Loucy (cell line): ENCODE results near the gene ANKRD23.

Experiments
- H2AFZ ChIP-seq: fragments of 200-600 bp; sonication (generic); 2 replicates; pipeline ENCODE4 v1.6.0; 2016; ENCODE audit warnings: antibody characterized with exemption, mild to moderate bottlenecking, low read length, moderate library complexity
- H3F3A ChIP-seq: fragments of 200-600 bp; 2 replicates; pipeline ENCODE4 v1.6.0; 2016; ENCODE audit warnings: antibody characterized with exemption, low read depth, mild to moderate bottlenecking
- H3K27me3 ChIP-seq: fragments of 200-600 bp; sonication (generic); 2 replicates; pipeline ENCODE4 v1.6.1; 2014; ENCODE audit warnings: low read length, mild to moderate bottlenecking; ENCODE audit not compliant: insufficient read depth, poor library complexity, severe bottlenecking
- H3K36me3 ChIP-seq: fragments of 200-600 bp; sonication (generic); 2 replicates; pipeline ENCODE4 v1.6.1; 2016; ENCODE audit warnings: low read length; ENCODE audit not compliant: insufficient read depth
- H3K4me1 ChIP-seq: fragments of 200-600 bp; sonication (generic); 2 replicates; pipeline ENCODE4 v1.5.1; 2014; ENCODE audit warnings: low read length, mild to moderate bottlenecking; ENCODE audit not compliant: insufficient read depth, poor library complexity, severe bottlenecking
- H3K4me2 ChIP-seq: fragments of 200-600 bp; sonication (generic); 2 replicates; pipeline ENCODE4 v1.6.0; 2014; ENCODE audit warnings: antibody characterized with exemption, low read length, low read depth, mild to moderate bottlenecking; ENCODE audit not compliant: poor library complexity, severe bottlenecking
- H3K4me3 ChIP-seq: fragments of 200-600 bp; sonication (generic); 2 replicates; pipeline ENCODE4 v1.5.1; 2014; ENCODE audit warnings: low read length, mild to moderate bottlenecking, mixed read lengths; ENCODE audit not compliant: poor library complexity, severe bottlenecking
- H3K79me2 ChIP-seq: fragments of 200-600 bp; sonication (generic); 2 replicates; pipeline ENCODE4 v1.6.1; 2014; ENCODE audit warnings: low read length; ENCODE audit not compliant: insufficient read depth
- H3K9ac ChIP-seq: fragments of 200-600 bp; sonication (generic); 2 replicates; pipeline ENCODE4 v1.6.0; 2014; ENCODE audit warnings: mild to moderate bottlenecking, low read depth, low read length, moderate library complexity; ENCODE audit not compliant: poor library complexity, severe bottlenecking
- H3K9me2 ChIP-seq: fragments of 200-600 bp; sonication (generic); replicated peaks from 2 replicates; pipeline ENCODE4 v1.6.1; 2016; ENCODE audit warnings: low read depth, low read length, mixed read lengths
- H3K9me3 ChIP-seq: fragments of 200-600 bp; sonication (generic); 2 replicates; pipeline ENCODE4 v1.6.1; 2014; ENCODE audit warnings: mild to moderate bottlenecking, antibody characterized with exemption, low read length, low read depth; ENCODE audit not compliant: insufficient read depth
- H4K20me1 ChIP-seq: fragments of 200-600 bp; sonication (generic); 2 replicates; pipeline ENCODE4 v1.6.0; 2014; ENCODE audit warnings: antibody characterized with exemption, low read length, mild to moderate bottlenecking; ENCODE audit not compliant: insufficient read depth, poor library complexity, severe bottlenecking
- CTCF ChIP-seq: fragments of 200-600 bp; sonication (generic); conservative IDR thresholded peaks from 2 replicates; pipeline ENCODE4 v1.5.1; 2014; ENCODE audit warnings: mild to moderate bottlenecking, antibody characterized with exemption, low read length
- EZH2phosphoT487 ChIP-seq: fragments of 200-600 bp; IDR thresholded peaks from 2 replicates; pipeline ENCODE4 v1.6.1; 2018; ENCODE audit warnings: antibody characterized with exemption, mild to moderate bottlenecking, moderate library complexity, borderline replicate concordance

The ANKRD23 gene

GRCh38 chr2:96843538-96844268, at the start of gene ANKRD23:
Gene ANKRD23, minus strand, starts transcription at chr2:96844021. Its CDS starts 29 bp downstream, at chr2:96843992.
- Histone ChIP-seq H3K4me1 (peaks cover 8% of the 10 kb centered on the region), H3K4me2 (no peak within 1 kb of the TSS), H3K4me3 (no peak within 1 kb of the TSS), H3K36me3 (peaks cover 9% of the 10 kb centered on the region; the same call in 1 of the 2 replicates), H2AFZ (no peak within 1 kb of the TSS), H3K9ac (no peak within 1 kb of the TSS), H3K9me2 (no peaks in the 10 kb centered on the region), H3K79me2 (no peaks in the 10 kb centered on the region), H3K27me3 (no peaks in the 10 kb centered on the region), H3F3A (no peaks in the 10 kb centered on the region), H4K20me1 (no peaks in the 10 kb centered on the region), H3K9me3 (no peaks in the 10 kb centered on the region)
- TF ChIP-seq CTCF (no peak), EZH2phosphoT487 (no peak)

- Histone ChIP-seq H3K79me2 (no peaks in the 10 kb centered on the region), H3F3A (no peaks in the 10 kb centered on the region), H3K9ac (no peak overlapping the region), H3K9me3 (no peaks in the 10 kb centered on the region), H4K20me1 (no peaks in the 10 kb centered on the region), H3K36me3 (no peaks in the 10 kb centered on the region), H3K4me2 (no peak overlapping the region), H3K4me1 (peaks cover 30% of the 10 kb centered on the region), H3K4me3 (no peak overlapping the region), H2AFZ (no peak overlapping the region), H3K9me2 (no peaks in the 10 kb centered on the region), H3K27me3 (no peaks in the 10 kb centered on the region)
- no peak for TF ChIP-seq CTCF
- no peak for TF ChIP-seq EZH2phosphoT487
These were observed 47.9 kb upstream of the ANKRD23 start for GRCh38 chr2:96891591-96892333.

GRCh38 chr2:96890726-96891385, 47.0 kb upstream of the ANKRD23 start:
- no peak overlapping the region for H3K4me3 ChIP-seq
- peaks cover 21% of the 10 kb centered on the region for H3K4me1 ChIP-seq
- H3K36me3 ChIP-seq, result no peaks in the 10 kb centered on the region
- H3K9me2 ChIP-seq, result no peaks in the 10 kb centered on the region
- TF ChIP-seq EZH2phosphoT487 (no peak), CTCF (no peak)
- H3K9me3 ChIP-seq, result no peaks in the 10 kb centered on the region
- no peak overlapping the region for H3K4me2 ChIP-seq
- H3F3A ChIP-seq, result no peaks in the 10 kb centered on the region
- no peak overlapping the region for H3K9ac ChIP-seq
- no peaks in the 10 kb centered on the region for H3K79me2 ChIP-seq
- no peaks in the 10 kb centered on the region for H4K20me1 ChIP-seq
- H2AFZ ChIP-seq, result no peak overlapping the region
- H3K27me3 ChIP-seq, result no peaks in the 10 kb centered on the region
